PC-3 (cell line): Measurements from ENCODE around the gene ZNF277.

Source experiments
- EZH2 ChIP-seq: fragments of 300-600 bp; sonication (generic); IDR thresholded peaks from one replicate; pipeline ENCODE4 v1.6.1; 2017; ENCODE audit warnings: antibody characterized with exemption, mild to moderate bottlenecking, low read length; ENCODE audit not compliant: unreplicated experiment
- EZH2phosphoT487 ChIP-seq: fragments of 300-600 bp; sonication (generic); IDR thresholded peaks from 2 replicates; pipeline ENCODE4 v1.6.1; 2018; ENCODE audit warnings: mild to moderate bottlenecking, antibody characterized with exemption, low read length, borderline replicate concordance
- TF ChIP-seq, protein P1 (sequence below): fragments of 300-600 bp; sonication (generic); conservative IDR thresholded peaks from 2 replicates; pipeline ENCODE4 v1.5.1; 2017; ENCODE audit warnings: antibody characterized with exemption, low read depth, mild to moderate bottlenecking, low read length

DNA sequence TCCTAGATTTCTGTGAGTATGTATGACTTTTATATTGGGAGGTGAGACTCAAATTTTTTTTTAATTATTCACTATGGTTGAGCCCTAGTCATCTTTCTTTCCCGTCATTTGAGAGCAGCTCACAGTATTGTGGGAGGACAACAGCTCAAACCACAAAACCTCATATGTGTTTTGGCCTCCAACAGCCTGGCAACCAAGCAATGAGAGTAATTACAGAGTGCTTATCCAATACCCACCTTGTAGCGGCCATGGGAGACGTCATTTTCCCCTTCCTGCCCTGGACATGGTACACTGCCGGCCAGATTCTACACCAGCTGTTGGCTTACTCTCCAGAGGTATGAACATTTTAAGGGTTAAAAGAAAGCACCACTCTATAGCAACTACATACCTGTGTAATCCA, 49.4 kb upstream of the ZNF277 start:
- TF ChIP-seq, protein P1, sequence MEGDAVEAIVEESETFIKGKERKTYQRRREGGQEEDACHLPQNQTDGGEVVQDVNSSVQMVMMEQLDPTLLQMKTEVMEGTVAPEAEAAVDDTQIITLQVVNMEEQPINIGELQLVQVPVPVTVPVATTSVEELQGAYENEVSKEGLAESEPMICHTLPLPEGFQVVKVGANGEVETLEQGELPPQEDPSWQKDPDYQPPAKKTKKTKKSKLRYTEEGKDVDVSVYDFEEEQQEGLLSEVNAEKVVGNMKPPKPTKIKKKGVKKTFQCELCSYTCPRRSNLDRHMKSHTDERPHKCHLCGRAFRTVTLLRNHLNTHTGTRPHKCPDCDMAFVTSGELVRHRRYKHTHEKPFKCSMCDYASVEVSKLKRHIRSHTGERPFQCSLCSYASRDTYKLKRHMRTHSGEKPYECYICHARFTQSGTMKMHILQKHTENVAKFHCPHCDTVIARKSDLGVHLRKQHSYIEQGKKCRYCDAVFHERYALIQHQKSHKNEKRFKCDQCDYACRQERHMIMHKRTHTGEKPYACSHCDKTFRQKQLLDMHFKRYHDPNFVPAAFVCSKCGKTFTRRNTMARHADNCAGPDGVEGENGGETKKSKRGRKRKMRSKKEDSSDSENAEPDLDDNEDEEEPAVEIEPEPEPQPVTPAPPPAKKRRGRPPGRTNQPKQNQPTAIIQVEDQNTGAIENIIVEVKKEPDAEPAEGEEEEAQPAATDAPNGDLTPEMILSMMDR: no peak
- no peak for TF ChIP-seq EZH2
- no peak for TF ChIP-seq EZH2phosphoT487
